ENCODE results near the gene IL17RE. TPM values are rescaled to one million over a fixed set of nuclear protein-coding genes. Genes with fewer than 3 reads are reported as not detected.
A peak's percentile ranks its signal among the peaks of the same experiment; 100 is the strongest.
"Not testable (repeated sequence)": the region's sequence is repeated elsewhere in the genome, so short reads cannot be mapped to it uniquely, and the experiment has no call there.

The IL17RE gene
- total RNA-seq, 2 donors from 2014 or later: 1.2 to 1.6 TPM

DNA sequence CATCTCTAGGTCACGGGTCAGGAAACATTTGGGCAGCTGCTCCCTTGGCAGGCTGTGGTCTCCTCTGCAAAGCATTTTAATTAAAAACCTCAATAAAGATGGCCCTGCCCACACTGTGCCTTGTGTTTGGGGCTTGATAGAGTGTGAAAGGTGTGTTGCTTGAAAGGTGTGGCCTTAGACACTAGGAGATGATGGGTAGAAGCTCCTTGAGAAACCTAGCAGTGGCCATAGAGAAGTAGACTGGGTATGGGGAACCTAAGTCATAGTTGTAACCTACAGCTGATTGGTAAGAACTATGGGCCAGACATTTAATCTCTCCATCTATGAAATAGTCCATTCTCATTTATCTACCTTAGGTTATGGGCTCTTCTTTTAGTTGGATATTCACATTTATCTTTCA, 8.9 kb upstream of the IL17RE start:
- peaks cover 7% of the 10 kb centered on the region for H3K4me1 Mint-ChIP-seq
- Histone ChIP-seq H3K36me3 (ENCODE audit: control insufficient read depth, insufficient read depth, low read length) (peaks cover 20% of the 10 kb centered on the region), H3K9me3 (ENCODE audit: control insufficient read depth, low read length) (no peaks in the 10 kb centered on the region), H3K4me1 (ENCODE audit: control insufficient read depth, insufficient read depth, low read length) (no peaks in the 10 kb centered on the region), H3K27ac (ENCODE audit: low read depth, low read length) (no peak overlapping the region), H3K9ac (ENCODE audit: extremely low read depth, low read length, poor library complexity, severe bottlenecking) (no peak overlapping the region), H3K27me3 (ENCODE audit: control insufficient read depth, insufficient read depth, low read length, poor library complexity, severe bottlenecking) (no peaks in the 10 kb centered on the region), H3K4me3 (ENCODE audit: low read length) (no peak overlapping the region)
- TF ChIP-seq, protein P1, sequence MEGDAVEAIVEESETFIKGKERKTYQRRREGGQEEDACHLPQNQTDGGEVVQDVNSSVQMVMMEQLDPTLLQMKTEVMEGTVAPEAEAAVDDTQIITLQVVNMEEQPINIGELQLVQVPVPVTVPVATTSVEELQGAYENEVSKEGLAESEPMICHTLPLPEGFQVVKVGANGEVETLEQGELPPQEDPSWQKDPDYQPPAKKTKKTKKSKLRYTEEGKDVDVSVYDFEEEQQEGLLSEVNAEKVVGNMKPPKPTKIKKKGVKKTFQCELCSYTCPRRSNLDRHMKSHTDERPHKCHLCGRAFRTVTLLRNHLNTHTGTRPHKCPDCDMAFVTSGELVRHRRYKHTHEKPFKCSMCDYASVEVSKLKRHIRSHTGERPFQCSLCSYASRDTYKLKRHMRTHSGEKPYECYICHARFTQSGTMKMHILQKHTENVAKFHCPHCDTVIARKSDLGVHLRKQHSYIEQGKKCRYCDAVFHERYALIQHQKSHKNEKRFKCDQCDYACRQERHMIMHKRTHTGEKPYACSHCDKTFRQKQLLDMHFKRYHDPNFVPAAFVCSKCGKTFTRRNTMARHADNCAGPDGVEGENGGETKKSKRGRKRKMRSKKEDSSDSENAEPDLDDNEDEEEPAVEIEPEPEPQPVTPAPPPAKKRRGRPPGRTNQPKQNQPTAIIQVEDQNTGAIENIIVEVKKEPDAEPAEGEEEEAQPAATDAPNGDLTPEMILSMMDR (conservative IDR thresholded peaks at IDR 0.05): no peak
- H3K9me3 Mint-ChIP-seq: no peaks in the 10 kb centered on the region
- H3K4me3 Mint-ChIP-seq: no peak overlapping the region
- no peak for DNase-seq
- H3K36me3 Mint-ChIP-seq (ENCODE audit: low read depth): peaks cover 25% of the 10 kb centered on the region
- H3K27me3 Mint-ChIP-seq (ENCODE audit: insufficient read depth): no peaks in the 10 kb centered on the region
- WGBS, 2 experiments (ENCODE audit: insufficient coverage in 1 of 2, insufficient read length in 1 of 2): 83 to 95% methylated on average over 1 of the region's 1 CpG
- H3K27ac Mint-ChIP-seq: no peak overlapping the region

DNA sequence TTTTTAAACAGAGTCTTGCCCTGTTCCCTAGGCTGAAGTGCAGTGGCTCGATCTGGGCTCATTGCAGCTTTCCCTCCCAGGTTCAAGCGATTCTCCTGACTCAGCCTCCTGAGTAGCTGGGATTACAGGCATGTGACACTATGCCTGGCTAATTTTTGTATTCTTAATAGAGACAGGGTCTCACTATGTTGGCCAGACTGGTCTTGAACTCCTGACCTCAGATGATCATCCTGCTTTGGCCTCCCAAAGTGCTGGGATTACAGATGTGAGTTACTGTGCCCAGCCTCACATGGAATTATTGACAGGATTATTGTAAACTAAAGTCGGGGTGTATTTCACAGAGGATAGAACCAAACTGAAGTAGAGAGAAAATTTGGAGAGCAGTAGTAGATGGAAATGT, 6.9 kb upstream of the IL17RE start:
- H3K4me3 ChIP-seq (ENCODE audit: low read length); H3K27me3 Mint-ChIP-seq (ENCODE audit: insufficient read depth); H3K9me3 ChIP-seq (ENCODE audit: control insufficient read depth, low read length); H3K9me3 Mint-ChIP-seq; H3K9ac ChIP-seq (ENCODE audit: extremely low read depth, low read length, poor library complexity, severe bottlenecking); H3K4me3 Mint-ChIP-seq; H3K4me1 ChIP-seq (ENCODE audit: control insufficient read depth, insufficient read depth, low read length); DNase-seq; H3K27ac Mint-ChIP-seq; H3K27ac ChIP-seq (ENCODE audit: low read depth, low read length); H3K4me1 Mint-ChIP-seq; H3K27me3 ChIP-seq (ENCODE audit: control insufficient read depth, insufficient read depth, low read length, poor library complexity, severe bottlenecking): not testable (repeated sequence)
- H3K36me3 Mint-ChIP-seq (ENCODE audit: low read depth): peaks cover 25% of the 10 kb centered on the region
- 94 to 98% methylated on average over 3 of the region's 3 CpGs for WGBS, 2 experiments (ENCODE audit: insufficient coverage in 1 of 2, insufficient read length in 1 of 2)
- H3K36me3 ChIP-seq (ENCODE audit: control insufficient read depth, insufficient read depth, low read length): peaks cover 20% of the 10 kb centered on the region

DNA sequence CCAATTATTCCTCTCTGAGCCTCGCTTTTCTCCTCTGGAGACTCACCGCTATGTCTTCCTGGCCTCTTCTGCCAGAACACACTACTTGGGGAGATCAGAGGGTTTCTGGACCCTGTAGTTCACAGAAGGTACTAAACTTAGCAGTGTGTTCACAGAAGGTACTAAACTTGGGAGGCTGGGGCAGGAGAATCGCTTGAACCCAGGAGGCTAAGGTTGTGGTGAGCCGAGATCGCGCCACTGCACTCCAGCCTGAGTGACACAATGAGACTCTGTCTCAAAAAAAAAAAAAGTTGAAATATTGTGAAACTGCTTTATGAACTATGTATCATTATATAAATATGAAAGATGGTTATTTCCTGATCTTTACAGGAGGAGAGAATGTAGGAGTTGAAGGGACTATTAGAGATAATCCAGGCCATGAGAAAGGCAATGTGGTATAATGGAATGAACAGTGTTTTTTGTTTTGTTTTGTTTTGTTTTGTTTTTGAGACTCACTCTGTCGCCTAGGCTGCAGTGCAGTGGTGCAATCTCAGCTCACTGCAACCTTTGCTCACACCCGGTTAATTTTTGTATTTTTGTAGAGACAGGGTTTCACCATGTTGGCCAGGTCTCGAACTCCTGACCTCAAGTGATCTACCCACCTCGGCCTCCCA, 5.8 kb upstream of the IL17RE start:
- peaks cover 20% of the 10 kb centered on the region for H3K36me3 ChIP-seq (ENCODE audit: control insufficient read depth, insufficient read depth, low read length)
- H3K4me3 Mint-ChIP-seq; DNase-seq; H3K27ac Mint-ChIP-seq; H3K9ac ChIP-seq (ENCODE audit: extremely low read depth, low read length, poor library complexity, severe bottlenecking); H3K27me3 ChIP-seq (ENCODE audit: control insufficient read depth, insufficient read depth, low read length, poor library complexity, severe bottlenecking); H3K9me3 ChIP-seq (ENCODE audit: control insufficient read depth, low read length); H3K27ac ChIP-seq (ENCODE audit: low read depth, low read length); H3K4me1 Mint-ChIP-seq; H3K27me3 Mint-ChIP-seq (ENCODE audit: insufficient read depth); H3K9me3 Mint-ChIP-seq; H3K4me1 ChIP-seq (ENCODE audit: control insufficient read depth, insufficient read depth, low read length); H3K4me3 ChIP-seq (ENCODE audit: low read length): not testable (repeated sequence)
- H3K36me3 Mint-ChIP-seq (ENCODE audit: low read depth): peaks cover 23% of the 10 kb centered on the region
- WGBS, 2 experiments (ENCODE audit: insufficient coverage in 1 of 2, insufficient read length in 1 of 2): 95% methylated on average over 4 to 10 of the region's 10 CpGs

DNA sequence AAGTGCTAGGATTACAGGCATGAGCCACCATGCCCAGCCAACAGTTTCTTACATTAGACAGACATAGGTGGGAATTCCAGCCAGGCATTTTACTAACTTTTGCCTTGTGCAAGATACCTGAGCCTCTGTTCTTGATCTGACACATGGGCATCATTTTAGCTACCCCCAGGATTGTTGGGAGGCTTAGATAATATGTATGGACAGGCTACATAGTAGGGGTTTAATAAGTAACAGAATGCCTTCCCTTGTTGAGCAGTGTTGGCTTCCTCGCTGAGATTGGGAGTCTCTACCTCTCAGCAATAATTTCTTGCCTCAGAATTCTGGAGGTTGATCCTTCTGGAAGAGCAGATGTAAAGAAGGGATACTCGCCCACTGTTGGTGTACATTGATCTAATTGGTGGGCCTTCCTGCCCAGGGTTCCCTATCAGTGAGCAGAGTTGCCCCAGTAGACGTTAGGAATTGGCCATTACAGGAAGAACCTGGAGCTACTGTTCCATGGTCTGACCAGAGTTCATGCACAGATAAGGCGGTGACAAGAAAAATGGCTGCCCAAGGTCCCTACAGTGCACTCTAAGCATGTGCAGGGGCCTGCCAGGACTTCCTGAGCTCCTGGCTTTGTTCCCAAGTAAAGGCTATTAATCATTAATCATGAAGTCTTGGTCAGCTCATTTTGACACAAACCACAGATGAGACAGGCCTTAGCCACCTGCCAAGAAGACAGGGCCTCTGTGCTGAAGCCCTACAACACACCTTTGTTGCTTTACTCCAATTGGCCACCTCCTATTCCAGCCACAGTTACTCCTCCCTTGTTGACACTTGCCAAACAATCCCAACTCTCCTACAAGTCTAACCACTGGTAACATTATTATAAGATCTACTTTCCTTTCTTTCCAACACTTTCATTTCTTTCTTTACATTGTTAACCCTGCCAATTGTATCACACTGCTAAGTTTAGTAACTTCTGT, 5.0 kb upstream of the IL17RE start:
- no peaks in the 10 kb centered on the region for H3K4me1 ChIP-seq (ENCODE audit: control insufficient read depth, insufficient read depth, low read length)
- Mint-ChIP-seq H3K27ac (no peak overlapping the region), H3K4me3 (no peak overlapping the region), H3K9me3 (no peaks in the 10 kb centered on the region), H3K36me3 (ENCODE audit: low read depth) (peaks cover 17% of the 10 kb centered on the region), H3K27me3 (ENCODE audit: insufficient read depth) (no peaks in the 10 kb centered on the region), H3K4me1 (peaks cover 12% of the 10 kb centered on the region)
- WGBS, 2 experiments (ENCODE audit: insufficient coverage in 1 of 2, insufficient read length in 1 of 2): 79 to 81% methylated on average over 4 of the region's 4 CpGs
- peak overlapping the region; percentile 57 for H3K27ac ChIP-seq (ENCODE audit: low read depth, low read length)
- H3K4me3 ChIP-seq (ENCODE audit: low read length): no peak overlapping the region
- no peaks in the 10 kb centered on the region for H3K27me3 ChIP-seq (ENCODE audit: control insufficient read depth, insufficient read depth, low read length, poor library complexity, severe bottlenecking)
- H3K9me3 ChIP-seq (ENCODE audit: control insufficient read depth, low read length): no peaks in the 10 kb centered on the region
- TF ChIP-seq, protein P1 (conservative IDR thresholded peaks at IDR 0.05): no peak
- no peak overlapping the region for H3K9ac ChIP-seq (ENCODE audit: extremely low read depth, low read length, poor library complexity, severe bottlenecking)
- peaks cover 14% of the 10 kb centered on the region for H3K36me3 ChIP-seq (ENCODE audit: control insufficient read depth, insufficient read depth, low read length)
- DNase-seq: no peak
